Stimulated activated CD8-positive, alpha-beta memory T cell treated with anti-CD3 and anti-CD28 coated beads, Interleukin-2, amount 100 ng/mL, for 48 hours (primary cell): ENCODE measurements around the gene LYPD5.

Experiments
- DNase-seq, 2 donors: peaks; one replicate each; pipeline ENCODE4 v3.0.0-alpha.2; 2020; ENCODE audit warnings: low read depth in 2 of 2

LYPD5 gene

DNA sequence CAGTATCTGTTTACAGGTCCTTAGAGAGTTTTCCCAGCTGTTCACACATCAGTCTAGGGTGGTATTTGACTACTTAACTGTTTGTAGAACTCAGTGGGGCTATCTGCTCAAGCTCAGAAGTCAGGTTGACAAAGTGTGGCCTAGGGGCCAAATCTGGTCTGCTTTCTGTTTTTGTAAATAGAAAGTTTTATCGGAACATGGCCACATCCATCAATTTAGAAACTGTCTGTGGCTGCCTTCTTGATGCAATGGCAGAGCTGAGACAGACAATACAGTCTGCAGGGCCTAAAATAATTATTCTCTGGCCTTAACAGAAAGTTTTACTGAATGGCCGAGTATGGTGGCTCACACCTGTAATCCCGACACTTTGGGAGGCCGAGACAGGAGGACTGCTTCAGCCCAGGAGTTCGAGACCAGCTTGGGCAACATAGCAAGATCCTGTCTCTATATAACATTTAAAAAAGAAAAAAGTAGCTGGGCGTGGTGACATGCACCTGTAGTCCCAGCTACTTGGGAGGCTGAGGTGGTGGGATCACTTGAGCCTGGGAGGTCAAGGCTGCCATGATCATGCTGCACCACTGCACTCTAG lies 49.9 kb downstream of the LYPD5 start:
- no peak for DNase-seq

DNA sequence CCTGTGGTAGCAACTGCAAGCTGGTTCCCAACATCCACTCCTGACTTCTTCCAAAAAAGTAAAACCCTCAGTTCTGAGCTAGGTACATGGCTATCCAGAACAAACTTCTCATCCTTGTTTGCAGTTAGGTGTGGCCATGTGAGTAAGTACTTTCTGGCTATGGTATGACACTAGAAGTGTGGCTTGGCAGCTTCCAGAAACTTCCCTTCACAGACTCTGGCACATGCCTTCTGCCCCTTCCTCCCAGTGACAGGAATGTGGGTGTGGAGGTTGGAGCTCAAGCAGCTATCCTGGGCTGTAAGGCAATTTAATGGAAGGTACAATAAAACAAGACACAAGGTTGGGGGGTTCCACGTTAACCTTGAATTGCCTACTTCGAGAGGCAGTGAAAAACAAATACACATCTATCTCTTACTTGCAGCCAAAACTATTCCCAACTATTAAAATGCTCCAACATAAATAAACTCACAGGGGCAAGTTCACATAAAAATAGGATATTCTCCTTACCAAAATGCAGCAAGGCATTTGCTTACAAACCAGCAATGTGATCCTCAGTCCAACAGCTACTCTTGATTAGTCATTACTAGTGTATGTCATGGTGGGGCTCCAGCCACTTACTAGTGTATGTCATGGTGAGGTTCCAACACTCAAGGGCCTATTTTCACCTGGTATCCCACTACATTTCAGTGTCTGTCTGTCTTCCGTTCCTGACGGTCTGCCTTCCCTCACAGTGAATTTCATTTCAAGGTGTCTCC lies 50.6 kb downstream of the LYPD5 start:
- DNase-seq, result no peak

DNA sequence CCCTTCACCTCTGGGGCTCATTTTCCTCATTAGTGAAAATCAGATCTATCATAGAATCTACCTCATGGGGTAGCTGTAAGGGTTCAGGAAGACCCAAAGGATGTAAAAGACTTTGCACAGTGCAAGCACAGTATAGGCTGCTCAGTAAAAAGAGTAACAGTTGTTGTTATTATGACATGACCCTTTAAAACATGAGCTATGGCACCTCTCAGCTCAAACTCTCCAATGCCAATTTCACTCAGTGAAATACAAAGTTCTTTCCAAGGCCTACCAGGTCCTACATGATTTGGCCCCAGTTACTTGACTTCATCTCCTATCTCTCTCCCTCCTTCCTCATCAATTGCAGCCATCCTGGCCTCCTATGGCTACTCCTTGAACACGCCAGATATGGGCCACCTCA lies 52.3 kb downstream of the LYPD5 start:
- no peak for DNase-seq

DNA sequence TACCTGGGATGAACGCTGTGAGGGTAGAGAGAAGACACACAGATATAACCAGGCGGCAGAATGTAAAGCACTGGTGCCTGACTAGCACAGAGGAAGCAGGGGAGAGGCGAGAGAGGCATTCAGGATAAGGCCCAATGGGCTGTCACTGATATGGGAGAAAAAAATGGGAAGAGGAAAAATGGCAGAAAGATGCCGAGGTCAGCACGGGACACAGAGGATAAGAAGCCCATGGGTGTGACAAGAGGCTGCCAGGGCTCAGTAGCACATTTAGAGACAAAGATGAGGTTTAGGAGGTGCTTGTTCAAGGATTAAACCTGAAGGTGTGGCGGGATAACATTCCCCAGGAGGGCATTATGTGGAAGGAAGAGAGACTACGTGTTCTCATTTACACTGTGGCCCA lies 53.1 kb downstream of the LYPD5 start:
- DNase-seq, result no peak

DNA sequence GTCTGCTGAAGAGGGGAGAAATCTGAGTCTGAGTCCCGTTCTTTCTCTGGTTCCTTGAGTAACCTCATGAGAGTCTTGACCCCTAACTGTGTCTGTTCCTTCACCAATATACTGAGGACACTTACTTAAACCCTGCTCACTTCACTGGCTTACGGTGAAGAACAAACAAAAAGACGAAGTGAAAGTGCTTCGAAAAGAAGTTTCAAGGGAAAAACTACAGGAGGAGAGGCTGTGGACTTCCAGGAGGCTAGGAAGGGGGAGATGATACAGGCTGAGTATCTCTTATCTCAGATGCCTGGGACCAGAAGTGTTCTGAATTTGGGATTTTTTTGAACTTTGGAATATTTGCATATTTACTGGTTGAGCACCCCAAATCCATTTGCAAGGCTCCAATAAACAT lies 53.6 kb downstream of the LYPD5 start:
- DNase-seq, result no peak

DNA sequence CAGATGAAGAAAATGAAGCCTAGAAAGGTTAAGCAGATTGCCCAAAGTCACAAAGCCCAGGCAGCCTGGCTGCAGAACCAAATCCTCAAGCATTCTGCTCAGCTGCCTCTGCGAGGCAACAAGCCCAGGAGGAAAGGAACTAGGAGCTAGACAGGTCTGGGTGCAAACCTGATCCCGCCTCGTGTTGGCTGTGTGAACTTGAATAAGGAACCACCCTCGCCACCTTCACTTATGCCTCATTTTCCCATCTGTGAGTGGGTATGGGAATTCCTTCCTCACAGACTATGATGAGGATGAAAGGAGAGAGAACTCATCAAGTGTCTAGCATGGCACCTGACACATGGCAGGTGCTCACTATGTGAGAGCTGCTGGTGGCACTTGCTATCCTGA lies 54.0 kb downstream of the LYPD5 start:
- DNase-seq, result no peak

DNA sequence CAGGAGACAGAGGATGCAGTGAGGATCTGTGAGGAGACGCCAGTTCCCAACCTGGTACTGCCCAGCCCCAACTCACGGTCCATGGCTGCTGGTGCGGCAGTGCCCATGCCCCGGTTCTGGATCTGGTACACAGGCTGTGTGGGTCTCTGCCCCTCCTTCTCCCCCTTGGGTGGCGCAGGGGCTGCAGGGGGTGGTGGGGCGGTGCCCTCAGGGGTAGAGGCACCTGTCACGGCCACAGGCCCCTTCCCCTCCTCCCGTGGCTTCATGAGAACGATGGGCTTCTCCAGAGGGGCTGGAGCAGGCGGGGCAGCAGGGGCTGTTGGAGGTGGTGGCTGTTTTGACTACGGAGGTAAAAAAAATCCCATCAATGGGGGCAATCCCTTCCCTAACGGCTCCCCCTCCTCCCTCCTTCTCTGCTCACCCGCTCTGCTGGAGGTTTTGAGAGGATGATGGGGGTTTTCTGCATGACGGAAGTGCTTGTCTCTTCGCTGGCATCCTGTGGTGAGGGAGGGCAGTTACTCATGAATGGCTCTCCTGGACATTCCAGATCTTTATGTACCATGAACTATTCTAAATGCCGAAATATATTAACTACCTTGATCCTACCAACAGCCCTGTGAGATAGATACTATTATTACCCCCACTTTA lies 54.6 kb downstream of the LYPD5 start:
- no peak for DNase-seq
